CD4-positive, alpha-beta T cell treated with Interleukin-2 at 100 ng/mL for 4 hours (primary cell): ENCODE data around the gene FOXO6.
"Not testable (repeated sequence)": the region's sequence is repeated elsewhere in the genome, so short reads cannot be mapped to it uniquely, and the experiment has no call there.

Source experiments
- DNase-seq: peaks from one replicate; pipeline ENCODE4 v3.0.0-alpha.2; 2020; ENCODE audit warnings: low spot score

The FOXO6 gene

GRCh38 chr1:41329662-41330587 is 31.3 kb upstream of the FOXO6 start:
- no peak for DNase-seq

- no peak for DNase-seq
Observed at GRCh38 chr1:41330588-41331545, 30.4 kb upstream of the FOXO6 start.

DNA sequence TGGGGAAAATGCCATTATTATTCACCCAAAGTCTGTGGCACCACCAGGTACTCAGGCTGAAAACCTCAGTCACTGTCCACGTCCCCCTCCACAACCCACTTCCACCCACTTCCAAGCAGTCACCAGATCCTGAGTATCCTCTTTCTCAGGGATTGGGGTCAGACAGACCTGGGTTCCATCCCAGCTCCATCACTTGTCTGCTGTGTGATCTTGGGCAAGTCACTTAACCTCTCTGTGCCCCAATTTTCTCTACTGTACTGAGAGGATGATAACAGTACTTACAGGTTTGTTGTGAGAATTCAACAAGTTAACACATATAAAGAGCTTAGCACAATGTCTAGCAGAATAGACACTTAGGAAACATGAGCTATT is 29.7 kb upstream of the FOXO6 start:
- no peak for DNase-seq

DNA sequence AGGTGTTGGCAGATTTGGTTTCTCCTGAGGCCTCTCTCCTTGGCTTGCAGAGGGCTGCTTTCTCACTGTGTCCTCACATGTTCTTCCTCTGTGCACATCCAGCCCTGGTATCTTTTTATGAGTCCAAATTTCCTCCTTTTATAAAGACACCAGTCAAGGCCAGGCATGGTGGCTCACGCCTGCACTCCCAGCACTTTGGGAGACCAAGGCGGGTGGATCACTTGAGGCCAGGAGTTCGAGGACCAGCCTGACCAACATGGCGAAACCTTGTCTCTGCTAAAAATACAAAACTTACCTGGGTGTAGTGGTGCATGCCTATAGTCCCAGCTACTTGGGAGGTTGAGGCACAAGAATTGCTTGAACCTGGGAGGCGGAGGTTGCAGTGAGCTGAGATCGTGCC is 29.1 kb upstream of the FOXO6 start:
- not testable (repeated sequence) for DNase-seq

GRCh38 chr1:41333146-41333784 is 28.0 kb upstream of the FOXO6 start:
- no peak for DNase-seq

GRCh38 chr1:41338820-41339219 is 22.4 kb upstream of the FOXO6 start:
- no peak for DNase-seq

- no peak for DNase-seq
Observed at GRCh38 chr1:41340655-41341364, 20.4 kb upstream of the FOXO6 start.

DNA sequence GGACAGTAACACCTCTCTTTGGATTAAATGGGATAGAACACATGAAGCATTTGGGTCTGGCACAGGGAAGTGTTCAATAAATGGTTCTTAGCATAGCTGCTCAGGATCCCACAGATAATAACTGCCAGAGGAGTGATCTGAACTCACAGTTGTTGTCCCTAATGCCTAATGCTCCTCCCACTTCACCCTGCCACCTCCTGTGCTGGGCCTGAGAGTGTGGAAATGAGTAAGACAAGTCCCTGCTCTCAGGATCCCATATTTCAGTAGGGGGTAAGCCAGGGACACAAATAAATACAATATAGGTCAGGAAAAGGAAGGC is 19.9 kb upstream of the FOXO6 start:
- DNase-seq = no peak

DNA sequence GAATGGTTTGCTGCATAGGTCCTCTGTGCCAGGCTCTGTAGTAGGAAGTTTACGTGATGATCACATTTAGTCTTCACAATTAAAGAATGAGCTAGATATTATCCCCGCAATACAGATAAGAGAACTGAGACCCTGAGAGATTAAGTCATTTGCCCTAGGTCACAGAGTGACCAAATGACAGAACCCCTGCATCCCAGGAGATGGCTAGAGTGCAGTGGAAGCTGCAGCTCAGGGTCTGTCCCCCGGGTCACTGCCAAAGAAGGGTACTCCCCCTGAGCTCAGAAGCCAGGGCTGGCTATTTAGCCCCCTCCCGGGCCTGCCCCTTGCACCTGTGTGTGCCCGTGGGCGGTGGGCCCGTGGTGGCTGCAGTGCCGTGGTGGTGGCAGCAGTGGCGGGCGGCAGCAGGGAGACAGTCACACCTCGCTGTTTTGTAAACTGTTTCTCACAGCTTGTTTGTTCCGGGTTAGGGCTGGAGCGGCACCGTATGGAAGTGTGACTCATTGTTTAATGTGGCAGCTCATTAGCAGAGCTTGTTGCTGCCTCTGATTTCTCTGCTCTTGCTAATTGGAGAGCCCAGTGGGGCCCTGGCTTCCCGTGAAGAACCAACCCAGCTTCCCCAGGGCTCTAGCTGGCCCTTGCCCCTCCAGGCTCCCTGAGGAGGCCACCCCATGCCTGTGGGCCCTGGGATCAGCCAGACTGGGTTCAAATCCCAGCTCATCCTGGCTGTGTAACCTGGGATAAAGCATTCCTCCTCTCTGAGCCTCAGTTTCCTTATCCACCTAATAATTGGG is 19.3 kb upstream of the FOXO6 start:
- no peak for DNase-seq

GRCh38 chr1:41342774-41343355 is 18.4 kb upstream of the FOXO6 start:
- DNase-seq = no peak

DNA sequence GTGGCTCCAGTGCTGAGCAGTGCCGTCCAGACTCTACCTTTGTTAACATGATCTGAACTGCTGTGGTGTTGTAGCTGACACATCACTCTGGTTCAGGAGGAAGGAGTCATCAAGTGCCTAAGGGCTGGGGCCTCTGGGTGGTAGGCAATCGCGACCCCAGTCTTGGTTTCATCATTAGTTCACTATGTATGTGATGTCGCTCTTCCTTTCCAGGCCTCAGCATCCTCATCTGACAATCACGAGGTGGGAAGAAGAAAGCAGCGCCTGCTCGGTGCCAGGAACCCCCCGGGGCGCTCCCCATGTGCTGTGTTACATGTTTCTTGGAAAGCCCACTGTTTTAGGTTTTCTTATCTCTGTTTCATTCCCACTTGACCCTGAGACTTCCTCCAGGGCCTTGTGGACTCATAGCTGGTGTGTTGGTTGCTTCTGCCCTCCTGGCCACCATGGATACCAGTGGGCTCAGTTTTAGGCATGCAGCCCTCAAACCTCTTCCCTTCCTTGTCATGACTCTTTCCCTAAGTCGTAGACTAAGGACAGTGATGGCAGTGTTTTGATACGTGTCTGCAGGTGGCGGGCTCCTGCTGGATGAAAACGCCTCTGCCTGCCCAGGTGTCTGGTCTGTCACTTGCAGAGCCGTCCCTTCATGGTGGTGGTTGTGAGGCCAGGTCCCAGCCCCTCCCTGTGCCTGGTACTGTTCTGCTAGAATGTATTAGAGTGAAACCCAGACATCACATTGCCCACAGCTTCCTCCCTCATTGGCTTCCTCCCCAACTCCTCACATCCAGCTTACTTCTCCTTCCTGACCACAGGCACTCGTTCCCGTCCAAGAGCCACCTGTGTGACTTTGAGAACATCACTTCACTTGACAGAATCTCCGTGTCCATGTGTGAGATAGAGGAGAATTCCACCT is 17.2 kb upstream of the FOXO6 start:
- no peak for DNase-seq

- no peak for DNase-seq
Observed at GRCh38 chr1:41344708-41345159, 16.5 kb upstream of the FOXO6 start.

- no peak for DNase-seq
Observed at GRCh38 chr1:41345434-41346075, 15.7 kb upstream of the FOXO6 start.

- no peak for DNase-seq
Observed at GRCh38 chr1:41347276-41347675, 14.0 kb upstream of the FOXO6 start.

GRCh38 chr1:41348394-41348793 is 12.8 kb upstream of the FOXO6 start:
- DNase-seq = no peak

GRCh38 chr1:41349361-41350054 is 11.7 kb upstream of the FOXO6 start:
- DNase-seq = no peak

DNA sequence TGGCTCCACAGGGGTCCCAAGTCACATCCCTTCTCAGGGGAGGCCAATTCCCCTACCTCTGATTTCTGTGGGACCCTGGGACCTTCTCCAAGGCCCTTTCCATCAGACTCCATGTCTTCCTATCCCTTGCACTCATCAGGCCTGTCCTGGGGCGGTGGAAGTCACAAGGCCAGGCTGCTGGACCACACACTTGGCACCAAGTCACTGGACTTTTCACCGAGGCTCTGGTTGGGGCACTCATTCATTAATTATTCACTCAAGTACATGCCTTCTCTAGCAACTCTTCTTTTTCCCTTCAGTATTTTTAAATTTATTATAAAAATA is 11.2 kb upstream of the FOXO6 start:
- DNase-seq = no peak
